Raji (cell line): ENCODE measurements around the gene MMP1.

Experiments
- POLR2A ChIP-seq: IDR thresholded peaks from 2 replicates; pipeline ENCODE4 v1.6.1; 2011; ENCODE audit warnings: low read depth, low read length, control low read depth; ENCODE audit not compliant: insufficient read depth

Gene MMP1

DNA sequence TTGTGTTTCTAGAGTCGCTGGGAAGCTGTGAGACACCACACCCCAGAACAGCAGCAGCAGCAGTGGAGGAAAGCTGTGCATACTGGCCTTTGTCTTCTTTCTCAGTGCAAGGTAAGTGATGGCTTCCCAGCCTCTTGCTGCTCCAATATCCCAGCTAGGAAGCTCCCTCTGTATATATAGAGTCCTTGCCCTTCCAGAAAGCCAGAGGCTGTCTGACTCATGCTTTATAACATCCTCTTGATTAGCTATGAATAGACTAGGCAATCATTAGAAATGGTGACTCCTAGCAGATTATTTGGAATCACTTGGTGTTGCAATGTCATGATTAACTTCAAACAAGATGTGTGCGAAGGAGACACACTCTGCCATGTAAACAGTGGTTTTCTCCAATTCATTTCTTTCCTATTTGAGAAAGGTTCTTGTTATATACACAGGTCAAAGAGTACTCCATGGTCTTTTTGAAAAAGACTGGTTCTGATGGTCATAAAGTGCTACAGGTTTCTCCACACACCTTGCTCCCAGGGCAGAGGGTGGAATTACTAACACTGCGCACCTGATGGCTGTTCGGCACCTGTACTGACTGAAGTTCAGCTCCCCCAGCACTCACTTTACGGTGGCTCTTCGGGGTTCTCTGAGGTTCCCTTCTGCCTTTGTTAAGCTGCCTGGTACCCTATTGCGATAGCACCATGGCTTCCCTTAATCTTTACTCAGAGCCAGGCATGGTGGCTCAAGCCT, at the start of gene MMP1:
MMP1 (minus strand) TSS at position 149 of the 735 bp plus-strand sequence; CDS start at position 81, 68 bp downstream.
- TF ChIP-seq POLR2A = no peak

DNA sequence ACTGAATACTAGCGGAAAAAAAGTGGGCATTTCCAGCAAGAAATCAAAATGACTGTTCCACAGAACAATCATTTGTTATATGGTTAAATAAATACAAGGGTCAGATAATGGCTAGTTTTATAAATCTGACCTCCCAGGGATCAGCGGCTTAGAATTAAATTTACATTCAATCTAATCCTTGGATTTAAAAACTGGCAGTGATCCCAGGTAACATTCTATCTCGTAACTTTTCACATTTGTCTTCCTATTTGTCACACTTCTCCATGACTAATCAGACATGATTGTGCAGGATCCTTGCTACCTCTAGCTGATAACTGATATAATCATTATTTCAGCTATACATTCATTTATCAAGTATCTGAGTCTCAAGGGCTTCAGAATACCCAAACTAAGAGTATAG, 48.3 kb upstream of the MMP1 start:
- TF ChIP-seq POLR2A = no peak

DNA sequence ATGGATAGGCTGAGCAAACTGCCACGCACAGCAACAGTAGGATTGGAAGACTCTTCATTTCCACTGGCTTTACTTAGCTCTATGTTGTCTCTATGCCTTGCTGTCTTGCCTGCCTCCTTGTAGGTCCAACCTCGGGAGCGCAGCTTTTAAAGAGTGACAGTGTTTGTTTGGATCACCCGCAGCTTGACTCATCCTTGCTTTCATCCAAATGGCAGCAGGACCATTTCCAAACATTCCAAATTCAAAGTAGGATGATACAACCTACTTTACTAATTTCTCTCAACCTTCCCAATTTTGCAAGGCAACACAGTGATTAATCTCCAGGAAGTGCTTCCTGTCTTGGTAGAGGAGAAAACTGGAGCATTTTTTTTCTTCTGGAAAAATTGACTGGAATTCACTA, 45.5 kb upstream of the MMP1 start, which contains the start of gene MMP3:
MMP3 (minus strand) TSS at position 121 of the 400 bp plus-strand sequence; CDS start at position 58, 63 bp downstream.
- TF ChIP-seq POLR2A = no peak

DNA sequence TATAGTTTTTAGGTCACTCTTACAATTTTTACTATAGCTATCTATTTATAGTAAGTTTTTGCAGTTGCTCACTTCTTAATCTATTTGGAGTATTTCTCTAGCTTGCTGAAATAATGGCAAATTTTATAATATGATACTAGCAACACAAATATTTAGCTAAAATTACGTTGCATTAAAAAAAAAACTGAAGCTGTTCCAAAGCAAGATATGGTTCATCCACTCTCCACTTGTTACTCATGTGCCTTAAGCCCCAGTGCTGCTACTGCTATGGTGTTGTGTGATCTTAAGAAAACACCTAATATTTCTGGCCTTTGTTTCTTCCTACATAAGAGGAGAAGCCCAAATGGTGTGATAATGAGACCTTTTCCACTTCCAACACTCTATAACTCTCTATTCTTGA, 45.0 kb upstream of the MMP1 start:
- TF ChIP-seq POLR2A = no peak

DNA sequence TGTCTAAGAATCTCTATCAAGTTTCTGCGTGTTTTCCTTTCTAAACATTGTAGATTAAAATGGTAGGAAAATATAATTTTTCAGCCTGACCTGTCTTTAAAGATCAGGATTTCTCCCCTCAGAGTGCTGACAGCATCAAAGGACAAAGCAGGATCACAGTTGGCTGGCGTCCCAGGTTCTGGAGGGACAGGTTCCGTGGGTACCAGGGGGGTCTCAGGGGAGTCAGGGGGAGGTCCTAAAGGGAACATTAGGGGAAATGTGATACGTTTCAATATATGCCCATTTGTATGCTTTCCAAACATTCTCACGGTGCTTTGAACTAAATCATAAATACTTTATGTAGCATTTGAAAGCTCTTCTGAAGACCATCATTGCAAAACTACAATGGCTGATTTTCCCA, 42.1 kb upstream of the MMP1 start:
- TF ChIP-seq POLR2A = no peak

DNA sequence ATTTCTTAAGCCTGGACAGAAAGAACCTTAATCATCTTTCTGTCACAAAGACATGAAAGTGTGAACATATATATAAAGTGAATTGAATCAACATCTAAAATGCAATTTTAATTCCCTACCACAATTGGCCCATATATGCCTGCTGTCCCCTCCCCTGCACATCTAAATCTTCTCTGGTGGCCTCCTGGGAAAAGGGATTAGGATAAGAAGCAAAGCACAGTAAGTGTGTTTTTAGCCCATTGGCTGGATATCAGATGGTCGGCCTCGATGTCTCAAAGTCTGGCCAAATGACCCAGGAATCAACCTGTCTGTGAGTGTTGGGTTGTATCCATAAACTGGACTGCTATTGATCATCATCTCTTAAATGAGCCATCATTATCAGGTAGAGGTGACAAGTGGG, 39.7 kb upstream of the MMP1 start:
- TF ChIP-seq POLR2A = no peak

DNA sequence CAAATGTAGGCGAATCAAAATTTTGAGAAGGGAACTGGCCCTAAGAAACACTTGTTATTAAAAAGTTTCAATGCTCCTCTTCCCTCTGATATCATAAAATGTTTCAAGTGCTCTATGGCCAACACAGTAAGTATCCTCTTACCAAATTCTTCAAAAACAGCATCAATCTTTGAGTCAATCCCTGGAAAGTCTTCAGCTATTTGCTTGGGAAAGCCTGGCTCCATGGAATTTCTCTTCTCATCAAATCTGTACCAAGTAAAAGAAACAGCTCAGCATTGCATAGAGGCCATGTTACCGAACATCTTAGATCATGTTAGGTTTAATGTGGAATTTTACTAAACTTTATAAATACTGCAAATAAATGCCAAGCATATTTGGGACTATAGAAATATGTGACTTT, 39.2 kb upstream of the MMP1 start:
- TF ChIP-seq POLR2A = no peak

DNA sequence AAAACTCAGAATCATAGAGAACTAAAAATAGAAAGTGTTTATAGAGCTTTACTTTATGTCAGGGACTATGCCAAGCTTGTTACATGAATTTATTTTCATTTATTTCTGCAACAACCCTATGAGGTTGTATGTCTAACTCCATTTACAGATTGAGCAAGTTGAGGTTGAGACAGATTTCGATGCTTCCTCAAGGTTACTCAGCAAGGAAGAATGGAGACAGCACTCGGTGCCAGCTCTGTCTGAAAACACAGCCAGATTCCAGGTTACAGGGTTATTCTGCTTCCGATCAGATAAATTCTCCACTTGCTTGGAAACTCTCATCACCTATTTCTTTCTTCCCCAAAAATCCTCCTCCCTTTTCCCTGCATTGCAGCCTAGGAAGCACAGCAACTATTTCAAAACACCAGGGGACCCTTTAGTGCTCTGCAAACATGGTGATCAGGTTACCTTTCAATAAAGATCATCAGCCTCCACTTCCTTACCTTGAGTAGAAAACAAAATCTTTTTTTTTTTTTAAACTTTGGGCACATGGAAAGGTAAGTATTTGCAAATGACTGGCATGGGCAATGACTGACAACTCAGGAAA, 38.4 kb upstream of the MMP1 start:
- no peak for TF ChIP-seq POLR2A

DNA sequence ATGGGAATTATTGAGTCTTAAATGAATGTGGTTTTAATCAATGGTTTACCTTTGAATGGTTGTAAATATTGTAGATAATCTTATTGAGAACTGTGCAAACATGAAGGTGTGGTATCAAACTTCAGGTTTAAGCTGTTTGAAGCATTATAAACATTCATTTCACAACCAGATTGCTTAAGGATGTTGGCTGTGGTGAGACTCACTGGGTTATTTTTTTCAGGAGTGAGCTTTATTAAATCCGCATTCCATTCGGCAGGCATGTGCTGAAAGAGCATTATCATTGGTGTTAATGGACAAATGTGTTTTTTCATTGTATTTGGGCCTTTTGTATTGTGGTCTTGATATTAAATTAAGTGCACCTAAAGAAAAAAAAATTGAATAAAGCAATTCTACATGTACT, 35.8 kb upstream of the MMP1 start:
- TF ChIP-seq POLR2A = no peak

DNA sequence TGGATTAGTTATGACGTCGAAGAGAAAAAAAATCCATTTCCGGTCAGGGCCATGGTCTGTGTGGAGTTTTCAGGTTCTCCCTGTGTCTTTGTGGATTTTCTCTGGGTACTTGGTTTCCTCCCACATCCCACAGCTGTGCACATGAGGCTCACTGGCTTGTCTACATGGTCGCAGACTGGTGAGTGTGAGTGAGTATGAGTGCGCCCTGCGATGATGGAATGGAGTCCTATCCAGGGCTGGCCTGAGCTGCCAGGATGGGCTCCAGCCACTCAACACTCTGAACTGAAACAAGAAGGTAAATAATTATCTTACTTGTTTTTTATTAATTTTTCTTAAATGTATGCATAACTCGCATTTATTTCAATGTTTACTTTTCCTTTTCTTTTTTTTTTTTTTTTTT, 34.7 kb upstream of the MMP1 start:
- no peak for TF ChIP-seq POLR2A

DNA sequence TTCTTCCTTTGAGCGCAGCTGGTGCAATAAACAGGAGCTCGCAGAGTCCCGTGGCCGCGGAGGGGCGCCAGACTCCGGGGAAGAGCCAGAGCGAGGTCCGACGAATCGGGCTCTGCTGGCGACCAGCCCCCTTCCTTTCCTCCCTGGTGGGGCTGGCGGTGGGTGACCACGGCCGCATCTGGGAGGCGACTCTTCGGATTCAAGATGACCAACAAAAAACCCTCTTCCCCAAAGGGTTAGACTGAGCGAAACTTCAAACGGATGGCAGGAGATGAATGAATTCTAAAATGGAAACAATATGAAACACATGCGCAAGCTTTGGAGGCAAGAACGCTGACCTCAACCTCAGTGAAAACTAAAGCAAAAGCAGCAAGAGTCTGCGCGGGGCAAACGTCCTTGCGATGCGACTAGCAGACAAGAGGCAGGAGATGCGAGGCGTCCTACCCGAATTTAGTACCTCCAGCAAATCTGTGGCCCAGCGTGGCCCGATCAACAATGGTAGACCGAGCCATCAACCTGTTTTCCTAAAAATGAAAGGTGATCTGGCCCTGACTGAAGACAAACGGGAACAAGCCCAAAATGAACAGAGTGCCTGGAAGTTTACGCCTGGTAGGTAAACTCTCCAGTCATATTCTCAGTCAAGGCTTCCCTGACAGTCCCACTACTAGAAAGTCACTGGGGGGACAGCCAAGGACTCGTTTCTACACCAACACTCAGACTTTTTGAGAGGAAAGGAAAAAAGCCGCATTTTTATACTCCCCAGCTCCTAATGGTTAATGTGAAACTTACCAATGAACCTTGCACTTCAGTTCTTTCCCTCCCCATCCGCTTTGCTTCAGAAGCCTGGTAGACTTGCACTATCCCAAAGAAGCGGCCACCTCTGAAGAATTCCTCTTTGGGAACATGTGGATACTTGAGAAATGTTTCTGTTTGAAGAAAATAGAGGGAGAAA, 33.8 kb upstream of the MMP1 start:
- no peak for TF ChIP-seq POLR2A

DNA sequence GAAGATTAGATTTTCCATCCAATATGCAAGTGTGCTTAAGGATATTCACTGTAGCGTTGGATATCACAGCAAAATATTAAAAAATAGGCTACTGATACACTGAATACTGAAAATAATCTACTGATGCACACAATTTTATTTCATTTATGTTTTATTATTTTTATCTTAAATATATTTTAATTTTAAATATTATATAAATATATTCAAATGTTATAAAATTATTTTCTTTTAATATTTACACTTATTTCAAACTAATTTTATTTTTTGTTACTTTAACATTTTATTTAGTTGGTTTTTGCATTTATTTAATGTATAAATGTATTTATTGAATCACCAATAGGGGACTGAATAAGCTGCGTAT, 33.1 kb upstream of the MMP1 start:
- no peak for TF ChIP-seq POLR2A

DNA sequence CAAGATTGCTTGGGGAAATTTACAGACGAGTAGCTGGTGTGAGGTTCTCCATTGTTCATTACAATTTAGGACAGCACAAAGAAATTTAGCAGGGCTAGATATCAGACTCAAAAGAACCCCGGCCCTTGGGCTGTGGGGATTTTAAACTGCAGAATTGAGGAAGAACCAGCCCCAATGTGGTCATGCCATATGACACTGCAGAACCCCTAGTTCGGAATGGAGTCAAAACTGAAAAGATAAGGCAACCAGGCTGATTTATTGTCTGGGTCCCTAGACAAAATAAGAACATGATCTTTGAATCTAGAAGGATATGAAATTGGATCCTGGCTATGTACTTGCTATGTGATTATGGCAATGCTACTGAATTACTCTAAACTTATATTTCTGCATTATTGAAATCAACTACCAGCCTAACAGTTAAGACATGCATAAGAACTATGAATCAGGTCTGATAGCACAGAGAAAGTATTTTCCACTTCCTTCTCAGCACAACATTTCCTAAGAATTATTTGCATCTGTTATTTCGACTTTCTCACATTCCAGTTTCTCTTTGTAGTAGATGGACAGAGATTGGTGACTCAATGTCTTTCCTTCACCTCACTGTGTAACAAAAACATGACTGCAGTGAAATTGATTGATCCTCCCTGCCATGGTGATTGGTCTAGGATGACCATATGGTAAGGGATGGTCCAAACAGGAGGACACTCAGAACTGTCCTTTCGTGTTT, 32.2 kb upstream of the MMP1 start:
- no peak for TF ChIP-seq POLR2A

DNA sequence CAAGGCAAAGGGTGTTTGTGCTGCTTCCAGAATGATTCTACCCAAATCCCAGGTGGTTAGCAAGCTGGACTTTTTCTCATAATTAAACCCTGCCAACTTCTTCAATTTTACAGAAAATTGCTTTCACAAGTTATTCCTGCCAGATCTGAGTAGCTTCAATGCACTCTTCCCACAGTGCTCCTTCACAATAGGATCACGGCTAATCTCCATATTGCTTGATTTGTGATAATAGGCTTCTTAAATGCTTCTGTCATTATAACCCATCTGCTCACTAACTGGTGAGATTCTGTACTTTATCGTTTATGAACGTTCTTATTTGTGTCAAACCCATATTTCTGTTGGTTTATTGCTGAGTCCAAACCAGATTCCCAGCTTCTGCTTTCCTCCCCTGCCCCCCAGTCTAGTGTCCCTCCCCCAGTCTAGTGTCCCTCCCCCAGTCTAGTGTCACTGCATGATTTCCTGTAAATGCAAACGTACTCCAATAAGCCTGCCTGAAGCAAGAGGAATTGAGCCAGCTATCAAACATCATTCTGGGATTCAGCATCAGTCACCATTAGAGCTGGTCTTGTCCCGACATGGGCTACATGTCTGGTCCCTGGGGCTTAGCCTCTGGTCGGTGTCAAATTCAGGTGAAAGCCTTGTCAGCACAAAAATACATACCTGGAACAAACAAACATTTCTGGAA, 31.5 kb upstream of the MMP1 start:
- TF ChIP-seq POLR2A = no peak
